Nasal cavity respiratory epithelium epithelial cell of viscerocranial mucosa (primary cell): Measurements from ENCODE around the gene CNDP1. TPM values are rescaled to one million over a fixed set of nuclear protein-coding genes. Genes with fewer than 3 reads are reported as not detected.

Experiments used
- total RNA-seq: library from RNA; depleted of rRNA; stranded (reverse); fragments of >200 nt; gene quantifications from 2 replicates; pipeline ENCODE4 v1.2.3, GENCODE V29; 2014

CNDP1 gene, protein sequence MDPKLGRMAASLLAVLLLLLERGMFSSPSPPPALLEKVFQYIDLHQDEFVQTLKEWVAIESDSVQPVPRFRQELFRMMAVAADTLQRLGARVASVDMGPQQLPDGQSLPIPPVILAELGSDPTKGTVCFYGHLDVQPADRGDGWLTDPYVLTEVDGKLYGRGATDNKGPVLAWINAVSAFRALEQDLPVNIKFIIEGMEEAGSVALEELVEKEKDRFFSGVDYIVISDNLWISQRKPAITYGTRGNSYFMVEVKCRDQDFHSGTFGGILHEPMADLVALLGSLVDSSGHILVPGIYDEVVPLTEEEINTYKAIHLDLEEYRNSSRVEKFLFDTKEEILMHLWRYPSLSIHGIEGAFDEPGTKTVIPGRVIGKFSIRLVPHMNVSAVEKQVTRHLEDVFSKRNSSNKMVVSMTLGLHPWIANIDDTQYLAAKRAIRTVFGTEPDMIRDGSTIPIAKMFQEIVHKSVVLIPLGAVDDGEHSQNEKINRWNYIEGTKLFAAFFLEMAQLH
- not detected in 2 replicates for total RNA-seq

DNA sequence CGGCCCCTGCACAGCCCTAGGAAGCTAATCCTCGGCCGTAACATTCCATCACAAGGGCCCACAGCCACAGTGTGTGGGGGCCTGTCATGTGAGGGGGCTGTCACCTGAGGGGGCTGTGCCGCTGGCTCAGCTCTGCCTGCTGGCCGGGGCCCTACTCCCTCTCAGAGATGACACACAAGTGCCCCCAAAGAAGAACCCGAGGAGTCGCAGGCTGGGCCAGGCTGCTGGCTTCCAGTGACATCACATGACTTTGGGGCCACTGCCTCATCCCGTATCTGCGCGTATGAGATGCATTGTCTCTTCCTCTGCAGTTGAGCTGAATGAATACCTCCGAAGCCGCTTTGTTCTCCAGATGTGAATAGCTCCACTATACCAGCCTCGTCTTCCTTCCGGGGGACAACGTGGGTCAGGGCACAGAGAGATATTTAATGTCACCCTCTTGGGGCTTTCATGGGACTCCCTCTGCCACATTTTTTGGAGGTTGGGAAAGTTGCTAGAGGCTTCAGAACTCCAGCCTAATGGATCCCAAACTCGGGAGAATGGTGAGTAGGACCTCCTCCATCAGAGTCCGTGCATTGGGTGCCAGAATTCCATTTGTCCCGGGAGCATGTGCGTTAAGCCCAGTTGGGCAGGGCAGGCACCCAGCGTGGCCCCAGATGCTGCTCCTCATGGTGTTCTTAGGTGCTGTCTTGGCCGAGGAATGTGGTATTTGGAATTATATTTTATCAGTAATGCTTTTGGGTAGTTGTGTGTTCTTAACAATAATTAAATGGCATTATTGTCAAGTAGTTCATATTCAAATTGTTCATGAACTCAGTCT, at the start of gene CNDP1:
TSS of gene CNDP1 (plus strand) at position 351 of the 820 bp plus-strand sequence. CDS start at position 519, 168 bp downstream.

DNA sequence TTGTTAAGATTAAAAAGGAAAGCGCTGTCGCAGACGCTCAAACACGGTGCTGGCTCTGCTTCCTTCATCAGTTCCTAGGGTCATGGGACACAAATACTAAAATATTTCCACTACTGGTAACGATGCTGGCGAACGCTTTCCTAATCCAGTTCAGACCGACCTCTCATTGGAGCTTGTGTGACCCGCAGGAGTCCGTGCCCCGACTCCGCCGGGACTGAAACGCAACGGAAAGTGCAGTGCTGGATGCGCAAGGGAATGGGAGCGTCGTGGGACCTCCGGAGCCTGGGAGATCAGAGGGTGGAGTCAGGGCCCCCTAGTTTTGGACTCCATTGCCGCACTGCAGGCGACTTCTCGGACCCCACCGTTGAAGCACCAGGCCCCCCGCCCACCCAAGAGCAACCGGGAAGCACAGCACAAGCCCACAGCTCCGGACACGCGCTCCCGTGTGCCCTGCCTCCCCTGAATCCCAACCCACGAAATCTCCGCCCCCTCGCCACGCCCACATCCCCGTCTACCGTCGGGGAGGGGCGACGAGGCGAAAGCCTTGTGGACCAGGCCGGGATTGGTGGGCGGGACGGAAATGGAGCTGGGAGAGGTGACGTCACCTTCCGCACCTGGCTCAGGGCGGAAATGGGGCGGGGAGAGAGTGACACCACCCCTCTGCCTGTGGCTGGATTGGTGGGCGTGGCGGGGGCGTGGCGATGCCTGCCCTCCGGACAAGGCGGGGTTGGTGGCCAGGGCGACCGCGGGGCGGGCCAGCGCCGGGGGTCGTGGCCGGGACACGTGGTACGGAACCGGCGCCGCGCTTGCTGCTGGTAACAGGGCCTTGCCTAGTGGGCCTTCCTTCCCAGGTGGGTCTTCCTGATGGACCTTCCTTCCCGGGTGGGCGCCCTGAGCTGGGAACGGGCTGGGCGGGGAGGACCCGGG, 38.5 kb upstream of the CNDP1 start, which contains the start of gene CNDP2:
TSS of gene CNDP2 (plus strand) at position 783 of the 927 bp plus-strand sequence. CDS start 3,611 bp downstream, outside the sequence.

DNA sequence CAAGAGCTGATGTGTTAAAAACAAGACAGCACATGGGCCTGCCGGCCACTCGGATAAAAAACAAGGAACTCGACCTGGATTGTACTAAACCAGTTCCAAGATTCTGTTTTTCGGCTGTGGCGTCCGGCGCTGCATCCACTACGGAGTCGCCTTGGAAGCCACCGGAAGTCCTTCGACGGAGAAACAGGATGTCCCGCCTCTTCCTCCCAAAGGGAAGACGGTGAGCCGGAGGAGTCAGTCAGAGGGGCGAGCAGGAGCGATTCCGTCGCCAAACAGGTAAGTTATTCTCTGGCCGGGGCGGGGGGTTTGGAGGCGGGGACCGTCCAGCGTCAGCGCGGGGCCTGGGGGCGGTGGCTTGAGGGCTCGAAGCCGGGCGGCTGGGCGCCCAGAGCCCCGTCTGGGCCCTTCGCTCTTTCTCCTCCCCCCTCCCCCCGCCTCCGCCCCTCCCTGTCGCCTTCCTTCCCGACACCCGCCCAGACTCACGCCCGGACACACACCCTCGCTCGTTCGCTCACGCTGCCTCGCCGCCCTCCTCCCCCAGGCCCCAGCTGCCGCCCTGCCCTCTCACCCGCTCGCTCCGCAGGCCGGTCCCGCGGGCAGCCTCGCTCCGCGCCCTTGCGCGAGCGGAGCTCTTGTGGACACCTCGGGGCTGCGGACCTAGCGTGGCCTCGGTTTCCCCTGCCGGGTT, 63.5 kb downstream of the CNDP1 start, which contains the start of gene ZNF407:
TSS of gene ZNF407 (plus strand) at position 209 of the 688 bp plus-strand sequence. CDS start 33,150 bp downstream, outside the sequence.

Other genes starting within 250 kb of the CNDP1 start
- 25.6 and 66.2 TPM in 2 replicates for gene CYB5A, start 242.5 kb upstream of the CNDP1 start, total RNA-seq
- gene C18orf63, start 218.7 kb upstream of the CNDP1 start, total RNA-seq, result not detected in 2 replicates
- not detected in 2 replicates for gene DIPK1C, start 77.2 kb upstream of the CNDP1 start, total RNA-seq
- gene CNDP2, start 38.1 kb upstream of the CNDP1 start, total RNA-seq, result 74.5 and 182 TPM in 2 replicates
- gene ZNF407, start 63.4 kb downstream of the CNDP1 start, total RNA-seq, result 7.9 and 17.9 TPM in 2 replicates